ENCODE results near the gene UMODL1. TPM values are rescaled to one million over a fixed set of nuclear protein-coding genes. Genes with fewer than 3 reads are reported as not detected.

Gene UMODL1
- total and polyA plus RNA-seq, 2 donors, result 1.4 to 1.7 TPM

- H3K36me3 ChIP-seq (ENCODE audit: control insufficient read depth in 2 of 2, insufficient read depth in 2 of 2, low read length in 1 of 2), result no peaks in the 10 kb centered on the region
- H3K27ac ChIP-seq (ENCODE audit: low read depth in 1 of 2, low read length in 1 of 2), result peak overlapping the region in 1 of 2 donors; percentile 44
- H3K4me3 ChIP-seq (ENCODE audit: low read length in 2 of 2), result no peak overlapping the region
- H3K27me3 ChIP-seq (ENCODE audit: control insufficient read depth in 2 of 2, insufficient read depth in 1 of 2, low read length in 1 of 2), result no peaks in the 10 kb centered on the region
- WGBS, result 62% methylated on average over 9 of the region's 9 CpGs
- no peak for DNase-seq (ENCODE audit: low read depth in 6 of 9, low spot score in 9 of 9)
- peaks cover 15 to 63% of the 10 kb centered on the region in 2 donors for H3K4me1 ChIP-seq (ENCODE audit: control insufficient read depth in 2 of 2, insufficient read depth in 2 of 2, low read length in 2 of 2)
- H3K9me3 ChIP-seq (ENCODE audit: control insufficient read depth in 2 of 2, insufficient read depth in 1 of 2, low read length in 1 of 2), result no peaks in the 10 kb centered on the region
These were observed 42.2 kb upstream of the UMODL1 start for GRCh38 chr21:42028766-42029425.

- Histone ChIP-seq H3K27ac (ENCODE audit: low read depth in 1 of 2, low read length in 1 of 2) (no peak overlapping the region), H3K36me3 (ENCODE audit: control insufficient read depth in 2 of 2, insufficient read depth in 2 of 2, low read length in 1 of 2) (no peaks in the 10 kb centered on the region), H3K4me3 (ENCODE audit: low read length in 2 of 2) (no peak overlapping the region), H3K9me3 (ENCODE audit: control insufficient read depth in 2 of 2, insufficient read depth in 1 of 2, low read length in 1 of 2) (no peaks in the 10 kb centered on the region), H3K4me1 (ENCODE audit: control insufficient read depth in 2 of 2, insufficient read depth in 2 of 2, low read length in 2 of 2) (peaks cover 15 to 63% of the 10 kb centered on the region in 2 donors), H3K27me3 (ENCODE audit: control insufficient read depth in 2 of 2, insufficient read depth in 1 of 2, low read length in 1 of 2) (no peaks in the 10 kb centered on the region)
- DNase-seq (ENCODE audit: low read depth in 6 of 9, low spot score in 9 of 9), result no peak
- WGBS, result 97% methylated on average over 4 of the region's 4 CpGs
These were observed 40.8 kb upstream of the UMODL1 start for GRCh38 chr21:42030311-42030710.

- WGBS, result 92% methylated on average over 9 of the region's 9 CpGs
- no peak overlapping the region for H3K4me3 ChIP-seq (ENCODE audit: low read length in 2 of 2)
- no peaks in the 10 kb centered on the region for H3K9me3 ChIP-seq (ENCODE audit: control insufficient read depth in 2 of 2, insufficient read depth in 1 of 2, low read length in 1 of 2)
- H3K4me1 ChIP-seq (ENCODE audit: control insufficient read depth in 2 of 2, insufficient read depth in 2 of 2, low read length in 2 of 2), result peaks cover 15 to 61% of the 10 kb centered on the region in 2 donors
- H3K27ac ChIP-seq (ENCODE audit: low read depth in 1 of 2, low read length in 1 of 2), result peak overlapping the region in 1 of 2 donors; percentile 34
- H3K36me3 ChIP-seq (ENCODE audit: control insufficient read depth in 2 of 2, insufficient read depth in 2 of 2, low read length in 1 of 2), result no peaks in the 10 kb centered on the region
- no peaks in the 10 kb centered on the region for H3K27me3 ChIP-seq (ENCODE audit: control insufficient read depth in 2 of 2, insufficient read depth in 1 of 2, low read length in 1 of 2)
- DNase-seq (ENCODE audit: low read depth in 6 of 9, low spot score in 9 of 9), result no peak
These were observed 39.9 kb upstream of the UMODL1 start for GRCh38 chr21:42031241-42031640.

- Histone ChIP-seq H3K36me3 (ENCODE audit: control insufficient read depth in 2 of 2, insufficient read depth in 2 of 2, low read length in 1 of 2) (no peaks in the 10 kb centered on the region), H3K9me3 (ENCODE audit: control insufficient read depth in 2 of 2, insufficient read depth in 1 of 2, low read length in 1 of 2) (no peaks in the 10 kb centered on the region), H3K4me1 (ENCODE audit: control insufficient read depth in 2 of 2, insufficient read depth in 2 of 2, low read length in 2 of 2) (peaks cover 15 to 57% of the 10 kb centered on the region in 2 donors), H3K27me3 (ENCODE audit: control insufficient read depth in 2 of 2, insufficient read depth in 1 of 2, low read length in 1 of 2) (no peaks in the 10 kb centered on the region), H3K27ac (ENCODE audit: low read depth in 1 of 2, low read length in 1 of 2) (peak overlapping the region in 1 of 2 donors; percentile 34), H3K4me3 (ENCODE audit: low read length in 2 of 2) (no peak overlapping the region)
- WGBS, result 41% methylated on average over 4 of the region's 4 CpGs
- peak in 1 of 9 donors; percentile 54 for DNase-seq (ENCODE audit: low read depth in 6 of 9, low spot score in 9 of 9)
These were observed 39.3 kb upstream of the UMODL1 start for GRCh38 chr21:42031816-42032215.

GRCh38 chr21:42032266-42032665 is 38.9 kb upstream of the UMODL1 start:
- no peak for DNase-seq (ENCODE audit: low read depth in 6 of 9, low spot score in 9 of 9)
- WGBS, result 96% methylated on average over 2 of the region's 2 CpGs

GRCh38 chr21:42032968-42033367 is 38.1 kb upstream of the UMODL1 start:
- WGBS, result 100% methylated on average over 3 of the region's 3 CpGs
- no peak for DNase-seq (ENCODE audit: low read depth in 6 of 9, low spot score in 9 of 9)
- Histone ChIP-seq H3K4me1 (ENCODE audit: control insufficient read depth in 2 of 2, insufficient read depth in 2 of 2, low read length in 2 of 2) (peaks cover 15 to 47% of the 10 kb centered on the region in 2 donors), H3K27me3 (ENCODE audit: control insufficient read depth in 2 of 2, insufficient read depth in 1 of 2, low read length in 1 of 2) (no peaks in the 10 kb centered on the region), H3K9me3 (ENCODE audit: control insufficient read depth in 2 of 2, insufficient read depth in 1 of 2, low read length in 1 of 2) (no peaks in the 10 kb centered on the region), H3K36me3 (ENCODE audit: control insufficient read depth in 2 of 2, insufficient read depth in 2 of 2, low read length in 1 of 2) (no peaks in the 10 kb centered on the region), H3K4me3 (ENCODE audit: low read length in 2 of 2) (no peak overlapping the region), H3K27ac (ENCODE audit: low read depth in 1 of 2, low read length in 1 of 2) (no peak overlapping the region)

More at GRCh38 chr21:42032266-42032665, 38.9 kb upstream of the UMODL1 start:
- no peak overlapping the region for H3K27ac ChIP-seq (ENCODE audit: low read depth in 1 of 2, low read length in 1 of 2)
- H3K27me3 ChIP-seq (ENCODE audit: control insufficient read depth in 2 of 2, insufficient read depth in 1 of 2, low read length in 1 of 2), result no peaks in the 10 kb centered on the region
- no peaks in the 10 kb centered on the region for H3K36me3 ChIP-seq (ENCODE audit: control insufficient read depth in 2 of 2, insufficient read depth in 2 of 2, low read length in 1 of 2)
- H3K9me3 ChIP-seq (ENCODE audit: control insufficient read depth in 2 of 2, insufficient read depth in 1 of 2, low read length in 1 of 2), result no peaks in the 10 kb centered on the region
- H3K4me3 ChIP-seq (ENCODE audit: low read length in 2 of 2), result no peak overlapping the region
- H3K4me1 ChIP-seq (ENCODE audit: control insufficient read depth in 2 of 2, insufficient read depth in 2 of 2, low read length in 2 of 2), result peaks cover 15 to 53% of the 10 kb centered on the region in 2 donors

GRCh38 chr21:42036313-42036712 is 34.8 kb upstream of the UMODL1 start:
- Histone ChIP-seq H3K4me1 (ENCODE audit: control insufficient read depth in 2 of 2, insufficient read depth in 2 of 2, low read length in 2 of 2) (peaks cover 23 to 55% of the 10 kb centered on the region in 2 donors), H3K4me3 (ENCODE audit: low read length in 2 of 2) (no peak overlapping the region), H3K27ac (ENCODE audit: low read depth in 1 of 2, low read length in 1 of 2) (no peak overlapping the region), H3K36me3 (ENCODE audit: control insufficient read depth in 2 of 2, insufficient read depth in 2 of 2, low read length in 1 of 2) (no peaks in the 10 kb centered on the region), H3K27me3 (ENCODE audit: control insufficient read depth in 2 of 2, insufficient read depth in 1 of 2, low read length in 1 of 2) (no peaks in the 10 kb centered on the region), H3K9me3 (ENCODE audit: control insufficient read depth in 2 of 2, insufficient read depth in 1 of 2, low read length in 1 of 2) (peaks cover 0 to 6% of the 10 kb centered on the region in 2 donors)
- WGBS, result over 99% methylated on average over 2 of the region's 2 CpGs
- no peak for DNase-seq (ENCODE audit: low read depth in 6 of 9, low spot score in 9 of 9)

GRCh38 chr21:42037516-42037915 is 33.6 kb upstream of the UMODL1 start:
- H3K4me3 ChIP-seq (ENCODE audit: low read length in 2 of 2), result no peak overlapping the region
- peaks cover 16 to 56% of the 10 kb centered on the region in 2 donors for H3K4me1 ChIP-seq (ENCODE audit: control insufficient read depth in 2 of 2, insufficient read depth in 2 of 2, low read length in 2 of 2)
- DNase-seq (ENCODE audit: low read depth in 6 of 9, low spot score in 9 of 9), result no peak
- no peak overlapping the region for H3K27ac ChIP-seq (ENCODE audit: low read depth in 1 of 2, low read length in 1 of 2)
- 96% methylated on average over 9 of the region's 9 CpGs for WGBS
- peaks cover 0 to 9% of the 10 kb centered on the region in 2 donors for H3K9me3 ChIP-seq (ENCODE audit: control insufficient read depth in 2 of 2, insufficient read depth in 1 of 2, low read length in 1 of 2)
- no peaks in the 10 kb centered on the region for H3K36me3 ChIP-seq (ENCODE audit: control insufficient read depth in 2 of 2, insufficient read depth in 2 of 2, low read length in 1 of 2)
- H3K27me3 ChIP-seq (ENCODE audit: control insufficient read depth in 2 of 2, insufficient read depth in 1 of 2, low read length in 1 of 2), result no peaks in the 10 kb centered on the region

GRCh38 chr21:42037943-42038342 is 33.2 kb upstream of the UMODL1 start:
- peaks cover 16 to 56% of the 10 kb centered on the region in 2 donors for H3K4me1 ChIP-seq (ENCODE audit: control insufficient read depth in 2 of 2, insufficient read depth in 2 of 2, low read length in 2 of 2)
- no peaks in the 10 kb centered on the region for H3K36me3 ChIP-seq (ENCODE audit: control insufficient read depth in 2 of 2, insufficient read depth in 2 of 2, low read length in 1 of 2)
- WGBS, result 87% methylated on average over 12 of the region's 12 CpGs
- DNase-seq (ENCODE audit: low read depth in 6 of 9, low spot score in 9 of 9), result no peak
- no peak overlapping the region for H3K4me3 ChIP-seq (ENCODE audit: low read length in 2 of 2)
- no peaks in the 10 kb centered on the region for H3K27me3 ChIP-seq (ENCODE audit: control insufficient read depth in 2 of 2, insufficient read depth in 1 of 2, low read length in 1 of 2)
- peak overlapping the region in 1 of 2 donors; percentile 24 for H3K27ac ChIP-seq (ENCODE audit: low read depth in 1 of 2, low read length in 1 of 2)
- peaks cover 0 to 9% of the 10 kb centered on the region in 2 donors for H3K9me3 ChIP-seq (ENCODE audit: control insufficient read depth in 2 of 2, insufficient read depth in 1 of 2, low read length in 1 of 2)
